ENCODE data around the gene AMER3.

The AMER3 gene

DNA sequence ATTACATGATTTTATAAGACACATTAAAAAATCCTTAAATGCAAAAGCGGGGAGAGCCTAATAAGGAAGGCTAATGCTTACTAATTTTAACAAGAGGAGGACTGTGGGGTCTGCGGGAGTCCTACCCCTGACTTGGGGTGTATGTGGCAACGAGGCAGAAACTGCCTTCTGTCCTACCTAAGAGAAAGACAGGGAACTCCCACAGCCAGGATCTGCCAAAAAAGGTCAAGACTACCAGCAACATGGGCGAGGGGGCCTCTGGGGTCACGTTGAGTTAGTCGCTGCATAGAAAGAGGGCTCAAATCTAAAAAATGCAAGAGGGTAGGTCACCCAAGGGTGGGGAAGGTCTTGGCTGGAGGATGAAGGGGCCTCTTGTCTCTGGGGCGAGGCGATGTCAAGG is 529 bp upstream of the AMER3 start:
- no peak for DNase-seq

DNA sequence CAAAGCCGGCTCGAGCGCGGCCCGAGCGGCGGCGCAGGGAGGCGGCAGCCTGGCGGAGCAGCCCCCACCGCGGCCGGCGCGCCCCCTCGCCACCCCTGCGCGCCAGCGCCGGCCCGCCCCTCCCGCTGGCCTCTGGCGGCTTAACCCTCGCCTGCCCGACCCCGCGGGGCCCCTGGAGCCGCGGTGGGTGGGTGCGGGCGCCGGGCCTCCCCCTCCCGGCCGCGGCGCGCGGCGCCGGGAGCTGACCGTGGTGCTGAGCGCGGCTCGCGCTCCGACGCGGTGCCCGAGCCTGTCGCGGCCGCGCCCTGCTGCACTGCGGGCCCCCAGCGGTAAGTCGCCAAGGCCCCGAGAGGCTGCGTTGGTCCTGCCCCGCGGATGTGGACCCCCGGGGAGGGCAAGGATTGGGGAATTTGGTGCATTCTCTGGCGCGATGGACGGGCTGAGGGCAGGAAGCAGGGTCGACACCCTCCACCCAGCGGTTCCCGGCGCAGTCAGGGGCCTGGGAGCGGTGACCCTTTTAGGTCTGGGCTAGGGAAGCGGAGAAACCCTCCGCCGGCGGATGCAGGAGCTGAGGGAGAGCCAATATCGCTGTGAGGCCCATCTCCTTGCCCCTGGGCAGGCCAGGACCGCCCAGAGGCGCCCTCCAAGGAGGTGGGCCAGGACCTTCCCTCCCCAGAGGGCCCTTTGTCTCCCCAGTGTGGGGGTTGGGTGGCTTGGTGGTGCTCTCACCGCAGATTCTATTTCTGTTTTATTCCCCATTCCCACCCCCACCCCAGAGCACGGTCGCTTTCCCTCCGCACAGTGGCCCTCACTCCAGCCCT is 923 bp downstream of the AMER3 start:
- no peak for DNase-seq

- no peak for DNase-seq
Measured at GRCh38 chr2:130756874-130757668, 1.7 kb downstream of the AMER3 start.

GRCh38 chr2:130759906-130760753 is 4.8 kb downstream of the AMER3 start:
- no peak for DNase-seq

GRCh38 chr2:130760754-130761751 is 5.7 kb downstream of the AMER3 start:
- DNase-seq = no peak

- DNase-seq = no peak
Measured at GRCh38 chr2:130762031-130762909, 6.9 kb downstream of the AMER3 start.

DNA sequence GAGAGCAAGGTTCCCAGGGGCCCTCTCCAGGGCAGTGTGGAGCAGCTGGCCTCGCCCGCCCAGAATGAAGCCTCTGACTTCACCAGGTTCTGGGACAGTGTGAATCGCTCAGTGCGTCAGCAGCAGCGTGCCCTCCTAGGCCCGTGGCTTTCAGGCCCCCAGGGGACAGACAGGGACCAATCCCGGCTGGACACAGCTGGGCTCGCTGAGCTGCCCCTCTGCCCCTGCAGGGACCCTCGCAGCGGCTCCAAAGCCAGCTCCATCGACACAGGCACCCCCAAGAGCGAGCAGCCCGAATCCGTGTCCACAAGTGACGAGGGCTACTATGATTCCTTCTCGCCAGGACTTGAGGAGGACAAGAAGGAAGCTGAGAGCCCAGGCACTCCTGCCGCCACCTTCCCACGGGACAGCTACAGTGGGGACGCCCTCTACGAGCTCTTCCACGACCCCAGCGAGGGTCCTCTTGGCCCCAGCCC is 7.6 kb downstream of the AMER3 start:
- DNase-seq = no peak

- DNase-seq = no peak
Measured at GRCh38 chr2:130763405-130763804, 8.1 kb downstream of the AMER3 start.

- no peak for DNase-seq
Measured at GRCh38 chr2:130764035-130764820, 8.9 kb downstream of the AMER3 start.

DNA sequence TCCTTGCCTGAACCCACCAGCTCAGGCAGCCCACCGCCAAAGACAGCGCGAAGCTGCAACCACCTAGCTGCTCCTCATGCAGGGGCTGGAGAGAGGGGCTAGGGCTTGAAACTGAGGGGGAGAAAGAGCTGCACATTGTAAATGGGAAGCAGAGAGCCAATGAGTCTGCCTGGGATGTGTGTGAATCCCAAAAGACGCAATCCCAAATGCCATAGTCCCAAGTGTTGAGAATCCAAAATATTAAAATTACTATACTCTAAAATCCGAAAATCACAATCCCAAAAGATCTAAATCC is 9.4 kb downstream of the AMER3 start:
- DNase-seq = no peak

- no peak for DNase-seq
Measured at GRCh38 chr2:130765464-130765863, 10.1 kb downstream of the AMER3 start.

DNA sequence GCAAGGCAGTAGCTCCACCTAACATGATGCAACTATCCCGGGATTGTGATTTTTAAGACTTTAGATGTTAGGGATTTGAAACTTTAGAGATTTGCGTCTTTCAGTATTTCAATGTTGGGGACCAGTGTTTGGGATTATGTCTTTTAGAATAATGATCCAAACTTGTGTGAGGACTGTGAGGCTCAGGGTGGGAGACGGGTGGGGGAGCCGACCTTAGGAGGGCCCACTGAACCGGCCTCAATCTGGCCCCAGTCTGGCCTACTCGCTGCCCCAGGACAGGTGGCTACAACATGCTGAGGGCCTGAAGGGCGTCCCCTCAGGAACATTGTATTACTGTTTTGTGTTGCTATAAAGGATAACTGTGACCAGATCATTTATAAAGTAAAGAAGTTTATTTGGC is 10.7 kb downstream of the AMER3 start:
- DNase-seq = no peak

GRCh38 chr2:130766711-130767407 is 11.5 kb downstream of the AMER3 start:
- DNase-seq = no peak

GRCh38 chr2:130767408-130767775 is 12.1 kb downstream of the AMER3 start:
- no peak for DNase-seq

DNA sequence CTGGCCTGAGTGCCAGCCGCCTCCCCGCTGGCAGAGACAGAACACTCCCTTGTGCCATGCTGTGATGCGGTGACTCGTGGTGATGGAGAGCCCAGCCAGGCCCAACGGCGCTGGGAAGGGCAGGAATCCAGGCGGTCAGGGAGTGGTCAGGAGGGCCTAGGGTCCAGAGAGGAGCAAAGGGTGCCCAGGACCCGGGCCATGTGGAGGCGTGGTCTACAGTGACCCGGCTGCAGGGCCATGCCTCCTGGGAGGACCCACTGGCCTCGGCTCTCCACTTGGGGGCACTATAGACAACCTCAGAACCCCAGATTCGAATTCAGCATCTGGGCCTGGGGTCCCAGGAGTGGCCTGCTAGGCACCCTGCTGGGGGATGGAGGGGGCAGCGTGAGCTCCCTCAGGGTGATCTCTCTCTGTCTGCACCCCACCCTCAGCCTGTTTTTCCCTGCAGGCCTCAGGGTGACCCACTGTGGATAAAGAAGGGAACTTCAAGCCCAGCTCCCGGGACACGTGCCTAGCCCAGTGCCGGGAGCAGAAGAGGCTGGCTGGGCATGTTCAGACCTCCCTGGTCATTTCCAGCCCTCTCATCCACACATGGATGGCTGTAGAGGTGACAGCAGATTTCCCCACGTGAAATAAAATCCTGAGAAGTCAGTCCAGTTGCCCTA is 13.0 kb downstream of the AMER3 start:
- DNase-seq = no peak

DNA sequence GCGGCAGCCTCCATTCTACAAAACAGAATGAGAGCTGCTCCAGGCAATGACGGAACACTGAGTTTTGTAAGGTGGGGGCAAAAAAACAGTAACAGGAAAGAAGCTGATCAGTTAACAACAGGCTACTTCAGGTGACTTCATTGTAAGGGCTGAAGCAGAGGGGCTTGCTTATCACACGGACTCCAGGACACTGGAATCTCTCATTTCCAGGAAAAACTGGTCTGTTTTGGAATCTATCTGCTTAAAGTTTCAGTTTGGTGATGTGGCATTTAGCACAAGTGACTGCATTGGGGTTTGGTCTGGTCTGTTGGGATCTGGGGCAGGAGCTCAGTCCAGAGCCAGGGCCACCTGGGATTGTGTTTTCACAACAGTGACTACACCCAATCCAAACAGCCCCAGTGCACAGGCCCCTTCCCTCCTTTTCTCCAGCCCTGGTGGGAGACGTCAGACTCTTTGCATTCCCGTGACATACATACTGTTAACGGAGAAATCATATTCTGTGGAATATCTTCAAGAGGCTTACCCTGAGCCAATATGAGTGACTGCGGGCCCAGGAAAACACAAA is 14.1 kb downstream of the AMER3 start:
- no peak for DNase-seq

GRCh38 chr2:130776550-130776949 is 21.2 kb downstream of the AMER3 start:
- no peak for DNase-seq

- DNase-seq = no peak
Measured at GRCh38 chr2:130778781-130779180, 23.4 kb downstream of the AMER3 start.
